Measurements from ENCODE around the gene ACVR1C.

ACVR1C gene

DNA sequence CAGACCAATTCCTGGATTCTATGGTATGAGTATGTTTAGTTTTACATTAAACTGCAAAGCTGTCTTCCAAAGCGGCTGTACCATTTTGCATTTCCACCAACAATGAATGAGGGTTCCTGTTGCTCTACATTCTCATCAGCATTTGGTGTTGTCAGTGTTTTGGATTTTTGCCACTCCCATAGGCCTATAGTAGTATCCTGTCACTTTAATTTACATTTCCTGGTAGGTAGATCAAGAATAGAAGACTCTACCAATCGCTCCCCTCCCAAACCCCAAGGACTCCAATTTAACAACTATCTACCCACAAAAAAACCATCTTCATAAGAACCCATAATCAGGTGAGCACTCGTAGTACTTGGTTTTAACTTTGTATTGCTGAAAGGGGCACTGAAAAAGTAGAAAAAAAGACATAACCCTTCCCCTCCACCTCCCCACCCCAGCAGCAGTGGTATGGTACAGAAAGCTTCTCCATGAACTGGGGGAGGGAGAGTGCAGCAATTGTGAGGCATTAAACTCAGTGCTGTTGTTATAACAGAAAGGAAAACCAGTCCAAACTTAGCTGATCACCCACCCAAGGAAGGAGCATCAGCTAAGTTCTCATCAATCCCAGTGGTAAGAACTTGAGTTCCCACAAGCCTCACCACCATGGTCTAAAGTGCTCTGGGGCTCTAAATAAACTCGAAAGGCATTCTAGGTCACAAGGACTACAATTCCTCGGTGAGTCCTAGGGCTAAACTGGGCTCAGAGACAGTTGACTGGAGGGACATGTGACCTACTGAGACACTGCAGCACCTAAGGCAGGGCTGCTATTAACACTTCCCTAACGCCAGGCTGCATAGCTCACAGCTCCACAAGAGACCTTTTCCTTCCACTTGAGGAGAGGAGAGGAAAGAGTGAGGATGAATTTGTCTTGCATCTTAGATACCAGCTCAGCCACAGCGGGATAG is 149.3 kb downstream of the ACVR1C start:
- Histone ChIP-seq H3K27ac (ENCODE audit: low read length) (no peak overlapping the region), H3K4me2 (ENCODE audit: low read length) (no peak overlapping the region), H3K36me3 (replicated peaks; ENCODE audit: low read depth, low read length) (no peaks in the 10 kb centered on the region), H3K9me3 (ENCODE audit: insufficient read depth, low read length) (no peaks in the 10 kb centered on the region), H3K27me3 (ENCODE audit: low read depth, low read length) (no peaks in the 10 kb centered on the region), H2AFZ (ENCODE audit: low read depth, low read length) (no peak overlapping the region), H3K79me2 (ENCODE audit: low read length) (no peaks in the 10 kb centered on the region), H3K4me3 (ENCODE audit: low read length) (no peak overlapping the region), H4K20me1 (ENCODE audit: insufficient read depth, low read length) (no peaks in the 10 kb centered on the region), H3K4me1 (ENCODE audit: low read length) (peaks cover 23% of the 10 kb centered on the region), H3K9ac (ENCODE audit: low read length) (no peak overlapping the region)
- no peak for TF ChIP-seq CTCF (IDR thresholded peaks at IDR 0.05; ENCODE audit: low read depth, low read length)
- no peak for TF ChIP-seq EZH2phosphoT487 (IDR thresholded peaks at IDR 0.05; ENCODE audit: low read depth)

GRCh38 chr2:157477919-157478318 is 150.7 kb downstream of the ACVR1C start:
- TF ChIP-seq EZH2phosphoT487 (IDR thresholded peaks at IDR 0.05; ENCODE audit: low read depth) (no peak), CTCF (IDR thresholded peaks at IDR 0.05; ENCODE audit: low read depth, low read length) (no peak)
- Histone ChIP-seq H3K9ac (ENCODE audit: low read length) (no peak overlapping the region), H3K4me1 (ENCODE audit: low read length) (peaks cover 28% of the 10 kb centered on the region), H3K27me3 (ENCODE audit: low read depth, low read length) (no peaks in the 10 kb centered on the region), H3K4me2 (ENCODE audit: low read length) (no peak overlapping the region), H3K36me3 (replicated peaks; ENCODE audit: low read depth, low read length) (no peaks in the 10 kb centered on the region), H3K9me3 (ENCODE audit: insufficient read depth, low read length) (no peaks in the 10 kb centered on the region), H3K79me2 (ENCODE audit: low read length) (no peaks in the 10 kb centered on the region), H3K4me3 (ENCODE audit: low read length) (no peak overlapping the region), H3K27ac (ENCODE audit: low read length) (no peak overlapping the region), H4K20me1 (ENCODE audit: insufficient read depth, low read length) (no peaks in the 10 kb centered on the region), H2AFZ (ENCODE audit: low read depth, low read length) (no peak overlapping the region)

DNA sequence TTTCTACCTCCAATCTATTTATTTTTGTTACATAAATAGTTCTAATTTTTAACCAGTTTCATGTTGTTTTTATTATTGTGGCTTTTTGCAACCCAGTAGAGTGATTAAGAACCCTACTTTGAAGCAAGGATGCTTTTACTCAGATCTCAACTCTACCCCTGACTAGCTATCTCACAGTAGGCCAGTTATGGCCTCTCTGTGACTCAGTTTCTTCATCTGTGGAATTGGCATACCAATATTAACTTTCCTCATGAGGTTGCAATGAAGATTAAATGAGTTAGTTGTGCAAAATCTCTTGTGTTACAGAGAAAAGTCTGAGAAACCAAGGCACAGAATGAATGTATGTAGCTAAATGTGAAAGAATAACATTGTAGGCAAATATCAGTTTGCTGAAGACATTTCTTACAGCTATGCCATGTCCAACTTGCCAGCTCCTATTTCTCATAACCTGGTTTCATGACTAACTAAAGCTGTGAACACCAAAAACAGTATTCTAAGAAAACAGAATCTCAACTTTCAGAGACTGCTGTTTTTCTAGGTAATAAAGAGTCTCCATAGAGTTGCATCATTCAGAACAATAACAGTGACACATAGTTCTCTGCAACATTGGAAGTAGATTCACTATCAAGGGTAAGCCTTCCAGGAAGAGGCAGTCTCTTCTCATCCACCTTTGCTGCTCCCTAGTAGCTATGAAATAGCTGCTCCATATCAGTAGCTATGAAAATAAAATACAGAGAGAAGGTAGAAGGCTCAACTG is 151.5 kb downstream of the ACVR1C start:
- Histone ChIP-seq H3K9me3 (ENCODE audit: insufficient read depth, low read length) (no peaks in the 10 kb centered on the region), H3K79me2 (ENCODE audit: low read length) (no peaks in the 10 kb centered on the region), H3K4me1 (ENCODE audit: low read length) (peaks cover 28% of the 10 kb centered on the region), H4K20me1 (ENCODE audit: insufficient read depth, low read length) (no peaks in the 10 kb centered on the region), H3K4me3 (ENCODE audit: low read length) (no peak overlapping the region), H2AFZ (ENCODE audit: low read depth, low read length) (no peak overlapping the region), H3K27me3 (ENCODE audit: low read depth, low read length) (no peaks in the 10 kb centered on the region), H3K4me2 (ENCODE audit: low read length) (no peak overlapping the region), H3K9ac (ENCODE audit: low read length) (no peak overlapping the region), H3K36me3 (replicated peaks; ENCODE audit: low read depth, low read length) (no peaks in the 10 kb centered on the region), H3K27ac (ENCODE audit: low read length) (no peak overlapping the region)
- TF ChIP-seq CTCF (IDR thresholded peaks at IDR 0.05; ENCODE audit: low read depth, low read length), result no peak
- TF ChIP-seq EZH2phosphoT487 (IDR thresholded peaks at IDR 0.05; ENCODE audit: low read depth), result no peak
